Cardiac fibroblast (primary cell): ENCODE results near the gene IRF7.

Source experiments
- DNase-seq, 2 donors: peaks; one replicate each; pipeline versions ENCODE4 v3.0.0 to v3.0.0-alpha.2; 2010; ENCODE audit warnings: low read depth in 2 of 2
- H3K4me3 ChIP-seq, 2 donors: replicated peaks in 1 of 2; 1 replicate in 1 of 2; 2 replicates in 1 of 2; pipeline ENCODE4 v1.5.1; 2011; ENCODE audit warnings: low read depth in 2 of 2, low read length in 2 of 2, mild to moderate bottlenecking in 2 of 2, moderate library complexity in 1 of 2
- TF ChIP-seq, protein P1 (sequence below): IDR thresholded peaks from one replicate; pipeline ENCODE4 v1.5.1; 2011; ENCODE audit warnings: low read depth, mild to moderate bottlenecking, low read length, inconsistent platforms

IRF7 gene

DNA sequence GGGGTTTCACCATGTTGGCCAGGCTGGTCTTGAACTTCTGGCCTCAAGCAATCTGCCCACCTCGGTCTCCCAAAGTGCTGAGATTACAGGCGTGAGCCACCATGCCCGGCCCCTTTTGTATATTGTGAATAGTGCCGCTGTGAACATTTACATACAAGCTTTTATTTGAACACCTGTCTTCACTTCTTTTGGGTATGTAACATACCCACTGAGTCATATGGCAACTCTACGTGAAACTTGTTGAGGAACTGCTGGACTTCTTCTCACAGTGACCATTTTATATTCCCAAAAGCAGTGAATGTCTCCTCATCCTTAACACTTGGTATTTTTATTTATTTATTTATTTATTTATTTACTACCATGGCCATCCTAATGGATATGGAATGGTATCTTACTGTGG, 15.1 kb upstream of the IRF7 start:
- DNase-seq = no peak
- TF ChIP-seq, protein P1, sequence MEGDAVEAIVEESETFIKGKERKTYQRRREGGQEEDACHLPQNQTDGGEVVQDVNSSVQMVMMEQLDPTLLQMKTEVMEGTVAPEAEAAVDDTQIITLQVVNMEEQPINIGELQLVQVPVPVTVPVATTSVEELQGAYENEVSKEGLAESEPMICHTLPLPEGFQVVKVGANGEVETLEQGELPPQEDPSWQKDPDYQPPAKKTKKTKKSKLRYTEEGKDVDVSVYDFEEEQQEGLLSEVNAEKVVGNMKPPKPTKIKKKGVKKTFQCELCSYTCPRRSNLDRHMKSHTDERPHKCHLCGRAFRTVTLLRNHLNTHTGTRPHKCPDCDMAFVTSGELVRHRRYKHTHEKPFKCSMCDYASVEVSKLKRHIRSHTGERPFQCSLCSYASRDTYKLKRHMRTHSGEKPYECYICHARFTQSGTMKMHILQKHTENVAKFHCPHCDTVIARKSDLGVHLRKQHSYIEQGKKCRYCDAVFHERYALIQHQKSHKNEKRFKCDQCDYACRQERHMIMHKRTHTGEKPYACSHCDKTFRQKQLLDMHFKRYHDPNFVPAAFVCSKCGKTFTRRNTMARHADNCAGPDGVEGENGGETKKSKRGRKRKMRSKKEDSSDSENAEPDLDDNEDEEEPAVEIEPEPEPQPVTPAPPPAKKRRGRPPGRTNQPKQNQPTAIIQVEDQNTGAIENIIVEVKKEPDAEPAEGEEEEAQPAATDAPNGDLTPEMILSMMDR = no peak
- no peak overlapping the region for H3K4me3 ChIP-seq

GRCh38 chr11:629237-629583, 13.5 kb upstream of the IRF7 start:
- DNase-seq = no peak
- TF ChIP-seq, protein P1 = no peak

DNA sequence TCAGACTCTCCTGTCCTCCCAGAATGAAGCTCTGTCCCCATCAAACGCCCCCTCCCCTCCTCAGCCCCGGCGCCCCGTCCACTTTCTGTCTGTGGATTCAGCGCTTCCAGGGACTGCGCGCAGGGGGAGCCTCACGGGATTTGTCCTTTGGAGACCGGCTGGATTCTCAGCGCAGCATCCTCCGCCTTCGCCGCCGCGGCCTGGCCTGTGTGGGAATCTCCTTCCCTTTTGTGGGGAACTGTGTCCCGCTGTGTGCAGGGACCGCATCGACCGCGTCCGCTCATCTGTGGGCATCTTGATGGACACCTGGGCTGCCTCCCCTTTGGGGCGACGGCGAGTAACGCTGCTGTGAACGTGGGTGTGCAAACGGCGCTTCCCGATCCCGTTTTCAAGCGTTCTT, 12.3 kb upstream of the IRF7 start:
- TF ChIP-seq, protein P1 = no peak
- DNase-seq = no peak
- H3K4me3 ChIP-seq = no peak overlapping the region

More at GRCh38 chr11:629237-629583, 13.5 kb upstream of the IRF7 start:
- H3K4me3 ChIP-seq = no peak overlapping the region

DNA sequence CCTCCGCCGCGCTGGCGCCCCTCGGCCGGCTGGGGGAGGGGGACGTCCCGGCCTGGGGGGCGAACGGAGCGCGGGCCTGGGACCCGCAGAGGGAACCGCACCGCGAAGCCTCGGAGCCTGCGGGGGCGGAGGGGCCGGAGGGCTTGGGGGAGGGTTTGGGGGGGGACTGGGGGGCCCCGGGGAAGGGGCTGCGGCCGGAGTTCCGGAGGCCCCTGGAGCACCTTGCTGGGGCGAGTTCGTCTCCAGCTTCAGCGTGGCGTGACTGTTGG, 11.5 kb upstream of the IRF7 start:
- DNase-seq = no peak
- H3K4me3 ChIP-seq = no peak overlapping the region
- TF ChIP-seq, protein P1 = no peak

GRCh38 chr11:626475-627307, 10.9 kb upstream of the IRF7 start, which contains the start of gene SCT:
Gene SCT (minus strand): TSS chr11:627181. CDS start chr11:627143, 38 bp downstream.
- H3K4me3 ChIP-seq = no peak within 1 kb of the TSS
- no peak for DNase-seq
- TF ChIP-seq, protein P1 = no peak

DNA sequence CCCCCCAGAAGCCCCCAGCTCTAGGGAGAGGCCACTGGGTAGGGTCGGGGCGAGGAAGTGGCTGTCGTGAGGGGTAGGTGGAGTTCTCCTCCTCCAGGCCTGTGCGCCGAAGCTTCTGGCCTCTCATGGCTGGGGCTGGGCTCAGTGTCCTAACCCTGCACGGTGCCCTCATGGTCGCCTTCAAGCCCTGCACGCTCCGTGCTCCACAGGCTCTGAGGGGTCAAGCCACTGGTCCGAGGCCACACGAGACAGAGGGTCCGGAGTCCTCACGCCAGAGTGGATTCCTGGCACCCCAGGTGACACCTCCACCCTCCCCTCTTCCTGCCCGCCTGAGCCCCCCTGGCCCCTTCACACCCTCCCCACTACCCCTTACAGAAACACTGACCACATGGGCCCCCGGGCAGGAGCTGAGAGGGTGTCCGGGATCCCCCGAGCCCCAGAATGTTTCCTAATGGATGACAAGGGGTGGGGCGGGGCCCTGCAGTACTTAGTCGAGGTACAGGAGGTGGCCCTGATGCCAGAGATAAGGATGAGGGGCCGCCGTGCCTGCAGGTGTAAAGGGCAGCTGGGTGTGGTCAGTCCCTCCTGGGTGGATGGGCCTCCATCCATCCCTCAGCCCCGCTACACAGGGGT, 10.0 kb upstream of the IRF7 start:
- TF ChIP-seq, protein P1 = no peak

More for the DNA sequence above, 10.0 kb upstream of the IRF7 start:
- no peak overlapping the region for H3K4me3 ChIP-seq
- no peak for DNase-seq
